Right lobe of liver (tissue), 4 donors: ENCODE measurements around the gene SLC39A11.

Source experiments
- CTCF ChIP-seq, 4 donors: fragments of 200-600 bp in 3 of 4; fragments of 450-650 bp in 1 of 4; IDR thresholded peaks; one replicate each; pipeline versions ENCODE4 v1.5.1 to v1.8.0; 2016 to 2022; ENCODE audit warnings: antibody characterized with exemption in 4 of 4, mild to moderate bottlenecking in 2 of 4
- POLR2A ChIP-seq: fragments of 450-650 bp; IDR thresholded peaks from one replicate; pipeline ENCODE4 v1.6.1; 2017; ENCODE audit warnings: antibody characterized with exemption, mild to moderate bottlenecking
- donor health status: DM: no; HTN: no; CAD: no.
- donor health status: DM: no; HTN: no; CAD: no.
- donor health status: DM: no; HTN: yes; CAD: no.

- TF ChIP-seq CTCF (IDR thresholded peaks at IDR 0.05) (no peak), POLR2A (no peak)
Observed at GRCh38 chr17:72931163-72931562, 161.3 kb downstream of the SLC39A11 start.
